ENCODE measurements around the gene MAGEC3.

Gene MAGEC3

GRCh38 chrX:141945426-141945825 lies 107.3 kb downstream of the MAGEC3 start:
- no peak for DNase-seq (ENCODE audit: low read depth)

- DNase-seq (ENCODE audit: low read depth): no peak
Observed at GRCh38 chrX:141947350-141947749, 109.2 kb downstream of the MAGEC3 start.
